Measurements from ENCODE around the gene IGHMBP2.
A peak's percentile ranks its signal among the peaks of the same experiment; 100 is the strongest.
"Not testable (repeated sequence)": the region's sequence is repeated elsewhere in the genome, so short reads cannot be mapped to it uniquely, and the experiment has no call there.

IGHMBP2 gene
- total RNA-seq = 32.6 to 45.8 (median 34.3) reads per million in 3 experiments

GRCh38 chr11:68903288-68904247 lies at the start of gene IGHMBP2, which contains the start of gene MRPL21:
TSS of gene IGHMBP2 (plus strand) at chr11:68903891. CDS start at chr11:68903953, 62 bp downstream.
TSS of gene MRPL21 (minus strand) at chr11:68903832. CDS start at chr11:68903810, 22 bp downstream.
- peak; percentile 77 for DNase-seq

DNA sequence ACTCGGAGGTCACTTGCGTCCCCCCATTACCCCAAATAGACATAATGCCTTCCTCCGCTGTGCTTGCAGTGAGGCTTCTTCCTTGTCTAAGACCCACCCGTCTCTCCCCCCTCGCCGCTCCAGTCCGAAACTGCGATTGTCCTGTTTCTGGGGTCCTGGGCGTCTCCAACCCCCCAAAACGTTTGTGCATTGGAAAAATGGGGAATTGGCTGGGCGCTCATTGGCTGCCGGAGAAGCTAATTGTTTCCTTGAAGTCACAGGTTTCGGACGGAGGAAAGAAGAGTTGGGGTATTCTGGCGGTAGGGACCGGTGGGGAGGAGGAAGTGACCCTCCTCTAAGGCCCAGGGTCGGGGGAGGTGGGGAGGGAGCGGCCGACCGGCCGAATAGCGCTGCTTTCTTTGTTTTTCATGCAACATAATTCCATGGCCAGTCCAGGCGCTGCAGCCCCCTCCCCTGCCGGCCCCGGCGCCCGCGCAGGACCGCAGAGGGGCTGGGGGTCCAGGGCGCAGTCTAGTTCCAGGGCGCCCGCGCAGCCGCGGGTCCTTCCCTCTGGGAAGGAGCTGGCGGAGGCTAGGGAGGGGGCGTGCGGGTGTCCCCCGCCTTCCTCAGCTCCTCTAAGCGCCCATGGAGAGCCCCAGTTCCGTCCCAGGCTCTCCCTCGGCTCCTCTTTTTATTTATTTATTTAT lies 49.3 kb upstream of the IGHMBP2 start:
- DNase-seq = no peak

GRCh38 chr11:68855205-68855981 lies 48.3 kb upstream of the IGHMBP2 start:
- no peak for DNase-seq

- DNase-seq = not testable (repeated sequence)
These were observed 47.2 kb upstream of the IGHMBP2 start for GRCh38 chr11:68856425-68857030.

GRCh38 chr11:68857037-68857586 lies 46.6 kb upstream of the IGHMBP2 start:
- DNase-seq = no peak

- DNase-seq = no peak
These were observed 44.6 kb upstream of the IGHMBP2 start for GRCh38 chr11:68859123-68859522.

DNA sequence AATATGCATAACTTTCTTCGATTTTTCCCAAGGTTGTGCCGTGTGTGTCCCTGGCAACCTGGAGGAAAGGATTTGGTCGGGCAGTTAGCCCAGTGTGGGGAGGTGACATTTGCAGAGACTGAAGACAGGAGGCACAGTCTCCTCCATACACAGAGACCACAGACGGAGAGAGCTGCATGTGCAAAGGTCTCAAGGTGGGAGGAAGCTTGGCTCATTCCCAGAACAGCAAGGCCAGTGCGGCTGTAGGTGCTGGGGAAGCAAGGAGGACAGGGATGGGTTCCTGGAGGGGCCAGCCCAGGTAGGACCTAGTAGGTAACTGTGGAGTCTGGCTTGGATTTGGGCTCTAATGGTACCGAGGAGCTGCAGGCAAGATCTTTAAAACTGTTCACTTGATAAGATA lies 41.3 kb upstream of the IGHMBP2 start:
- no peak for DNase-seq

GRCh38 chr11:68863553-68864265 lies 40.0 kb upstream of the IGHMBP2 start:
- DNase-seq = no peak

DNA sequence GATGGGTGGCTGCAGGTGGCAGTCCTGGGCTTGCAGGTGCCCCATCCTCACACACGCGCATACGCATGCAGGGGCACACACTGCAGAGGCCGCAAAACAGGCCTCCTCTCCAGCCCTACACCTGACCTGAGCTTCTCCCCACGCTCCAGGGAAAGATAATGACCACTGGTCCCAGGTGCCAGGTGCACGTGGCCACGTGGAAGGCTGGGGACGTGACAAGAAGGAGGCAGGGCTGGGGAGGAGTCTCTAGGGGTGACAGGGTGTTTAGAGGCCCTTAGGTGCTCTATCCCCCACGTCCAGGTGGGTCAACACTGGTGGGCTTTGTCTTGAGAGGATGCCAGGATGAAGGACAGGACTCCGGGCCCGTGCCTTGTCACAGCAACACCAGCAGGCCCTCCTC lies 38.5 kb upstream of the IGHMBP2 start:
- no peak for DNase-seq

- DNase-seq = no peak
These were observed 36.6 kb upstream of the IGHMBP2 start for GRCh38 chr11:68867066-68867465.

DNA sequence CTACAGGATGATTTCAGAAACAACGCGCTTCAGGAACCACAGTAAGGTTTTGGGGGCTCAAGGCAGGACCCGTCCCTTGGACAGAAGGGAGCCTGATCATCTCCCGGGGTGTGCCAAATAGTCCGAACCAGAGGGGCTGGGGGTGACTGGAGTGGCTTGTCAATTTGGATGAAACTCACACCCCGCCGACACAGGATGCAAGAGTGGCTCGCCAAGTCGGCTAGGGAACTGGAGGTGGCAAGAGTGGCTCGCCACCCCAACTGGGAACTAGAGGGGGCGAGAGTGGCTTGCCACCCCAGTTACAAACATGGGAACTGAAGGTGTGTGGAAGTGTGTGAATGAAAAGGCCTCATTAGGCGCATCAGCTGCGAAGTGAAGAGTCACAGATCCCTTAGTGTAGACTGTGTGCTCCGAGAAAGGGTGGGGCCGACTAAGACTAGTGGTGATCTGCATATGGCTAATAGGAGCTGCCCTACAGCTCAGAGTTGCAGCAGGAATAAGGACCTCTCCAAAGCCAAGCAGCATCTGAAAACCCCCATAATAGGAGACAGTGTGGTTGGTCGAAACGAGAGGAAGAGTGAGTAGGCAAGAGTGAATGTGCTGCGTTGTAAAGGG lies 35.4 kb upstream of the IGHMBP2 start:
- no peak for DNase-seq

- no peak for DNase-seq
These were observed 33.2 kb upstream of the IGHMBP2 start for GRCh38 chr11:68870470-68870869.

DNA sequence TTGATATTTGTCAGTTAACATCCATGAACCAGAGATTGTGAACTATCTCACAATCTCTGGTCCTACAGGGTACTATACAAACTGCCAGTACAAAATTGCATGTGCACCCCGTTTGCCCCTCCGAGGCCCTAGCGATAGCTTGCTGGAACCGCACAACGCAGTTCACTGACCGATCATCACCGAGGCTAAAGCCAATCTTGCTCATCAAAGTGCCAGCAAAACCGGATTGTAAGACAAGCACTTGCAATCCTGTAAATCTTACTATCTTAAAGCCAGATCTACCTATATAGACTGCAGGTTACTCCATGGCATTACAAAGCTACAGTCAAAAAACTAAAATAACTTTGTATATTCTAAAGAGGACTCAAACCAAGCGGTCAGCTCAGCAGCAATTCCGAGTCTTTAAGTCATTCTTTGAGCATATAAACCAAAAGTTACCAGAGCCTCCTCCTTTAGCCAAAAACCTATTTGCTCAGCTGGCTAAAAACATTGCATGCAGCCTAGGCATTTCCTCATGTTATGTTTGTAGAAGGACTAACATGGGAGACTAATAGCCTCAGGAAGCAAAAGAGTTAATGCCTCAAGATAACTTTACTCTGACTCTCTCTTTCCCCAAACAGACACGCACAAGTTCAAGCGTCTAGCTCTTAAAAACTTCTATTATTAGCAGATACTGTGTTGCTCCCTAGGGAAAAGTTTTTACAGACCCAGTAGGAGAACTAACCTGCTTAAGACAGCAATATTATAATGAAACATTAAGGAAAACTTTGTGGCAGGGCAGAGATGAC lies 31.3 kb upstream of the IGHMBP2 start:
- DNase-seq = no peak

- no peak for DNase-seq
These were observed 25.7 kb upstream of the IGHMBP2 start for GRCh38 chr11:68878022-68878421.

DNA sequence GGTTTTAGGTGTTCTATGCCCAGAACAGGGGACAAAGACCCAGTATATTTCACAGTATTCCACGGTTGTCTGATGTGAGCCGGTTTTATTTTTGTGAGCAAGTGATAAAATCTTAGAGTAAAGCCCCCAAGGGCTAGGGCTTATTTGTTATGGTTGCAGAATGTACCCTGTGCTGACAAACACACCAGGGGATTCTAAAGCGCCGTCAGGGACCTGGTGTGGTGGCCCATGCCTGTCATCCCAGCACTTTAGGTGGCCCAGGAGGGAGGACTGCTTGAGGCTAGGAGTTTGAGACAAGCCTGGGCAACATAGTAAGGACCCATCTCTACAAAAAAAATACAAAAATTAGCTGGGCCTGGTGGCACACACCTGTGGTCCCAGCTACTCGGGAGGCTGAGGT lies 22.8 kb upstream of the IGHMBP2 start:
- DNase-seq = no peak

DNA sequence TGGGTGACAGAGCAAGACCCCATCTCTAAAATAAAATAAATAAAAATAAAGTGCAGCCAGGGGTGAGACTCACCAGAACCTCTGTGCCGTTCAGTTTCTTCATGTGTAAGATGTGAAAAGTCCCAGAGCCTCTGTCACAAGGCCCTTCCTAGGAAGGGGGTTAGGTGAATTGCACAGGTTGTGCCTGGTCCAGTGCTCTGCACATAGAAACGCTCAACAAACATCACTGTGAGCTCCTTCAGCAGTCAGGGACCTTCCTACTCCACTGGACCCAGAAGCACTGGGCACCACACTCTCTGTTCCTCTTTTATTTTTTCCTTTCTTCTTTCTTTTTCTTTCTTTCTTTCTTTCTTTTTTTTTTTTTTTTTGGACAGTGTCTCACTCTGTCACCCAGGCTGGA lies 22.4 kb upstream of the IGHMBP2 start:
- no peak for DNase-seq

- DNase-seq = no peak
These were observed 21.3 kb upstream of the IGHMBP2 start for GRCh38 chr11:68882391-68882790.

DNA sequence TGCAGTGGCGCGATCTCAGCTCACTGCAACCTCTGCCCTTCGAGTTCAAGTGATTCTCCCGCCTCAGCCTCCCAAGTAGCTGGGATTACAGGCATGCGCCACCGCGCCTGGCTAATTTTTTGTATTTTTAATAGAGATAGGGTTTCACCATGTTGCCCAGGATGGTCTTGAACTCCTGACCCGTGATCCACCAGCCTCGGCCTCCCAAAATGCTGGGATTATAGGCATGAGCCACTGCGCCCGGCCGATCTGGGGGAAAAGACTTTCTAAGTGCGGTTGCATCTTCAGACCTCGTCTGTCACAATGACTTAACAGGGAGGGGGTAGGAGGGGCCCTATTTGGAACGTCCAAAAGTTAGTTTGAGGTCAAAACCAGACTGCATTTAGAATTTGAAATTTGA lies 18.9 kb upstream of the IGHMBP2 start:
- DNase-seq = not testable (repeated sequence)

GRCh38 chr11:68889948-68890446 lies 13.7 kb upstream of the IGHMBP2 start:
- DNase-seq = no peak
